Esophagus muscularis mucosa (tissue), 3 donors: ENCODE results near the gene TMEM117.

Experiments used
- CTCF ChIP-seq, 3 experiments: fragments of 200-600 bp in 2 of 3; fragments of 450-650 bp in 1 of 3; sonication (generic) in 2 of 3; IDR thresholded peaks; one replicate each; pipeline ENCODE4 v1.5.1; 2017 to 2019; ENCODE audit warnings: antibody characterized with exemption in 3 of 3, mild to moderate bottlenecking in 2 of 3, moderate library complexity in 1 of 3
- EP300 ChIP-seq: sonication (generic); formaldehyde crosslinking; IDR thresholded peaks from one replicate; pipeline ENCODE4 v1.6.1; 2017; ENCODE audit warnings: antibody characterized with exemption

- TF ChIP-seq CTCF (IDR thresholded peaks at IDR 0.05) (no peak), EP300 (no peak)
Observed at GRCh38 chr12:44367136-44367535, 531.3 kb downstream of the TMEM117 start.
